Neural progenitor cell (in vitro differentiated cells): ENCODE measurements around the gene MACROD2.

Source experiments
- EZH2 ChIP-seq: fragments of 200-600 bp; sonication (generic); IDR thresholded peaks from 2 replicates; pipeline ENCODE4 v1.6.1; 2017; ENCODE audit warnings: antibody characterized with exemption, mild to moderate bottlenecking, moderate library complexity
- TF ChIP-seq, protein P1 (sequence below): fragments of 200-600 bp; sonication (generic); IDR thresholded peaks from 2 replicates; pipeline ENCODE4 v1.5.1; 2017; ENCODE audit warnings: antibody characterized with exemption, mild to moderate bottlenecking

DNA sequence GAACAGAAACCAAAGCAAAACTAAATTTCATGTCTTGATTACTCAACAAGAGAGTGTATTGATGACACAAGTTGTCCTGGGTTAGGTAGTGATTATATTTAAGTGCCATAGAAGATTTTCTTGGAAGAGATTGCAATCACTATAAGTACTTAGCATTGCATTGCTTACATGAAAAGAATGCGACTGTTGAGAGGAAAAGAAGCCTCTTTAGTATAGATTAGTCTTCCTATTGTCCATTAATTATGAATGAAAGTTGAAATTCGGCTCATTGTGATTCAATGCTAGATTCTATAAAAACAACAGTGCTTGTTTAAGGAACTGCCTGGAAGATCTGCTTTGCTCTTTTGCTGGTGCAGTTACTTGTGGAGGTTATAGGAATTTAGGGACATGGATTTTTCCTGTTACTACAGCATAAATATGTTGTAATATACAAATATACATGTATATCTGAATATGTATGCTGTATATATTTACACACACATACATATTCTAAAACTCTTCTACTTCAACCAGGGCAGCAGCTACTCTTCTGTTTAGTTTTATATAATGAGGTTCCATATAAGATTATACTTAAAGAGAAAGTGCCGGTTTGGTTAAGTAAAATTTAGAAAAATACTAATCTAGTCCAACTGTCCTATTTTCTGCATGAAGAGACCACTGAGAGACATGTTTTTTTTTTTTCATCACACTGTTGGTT lies 1781.6 kb downstream of the MACROD2 start:
- TF ChIP-seq, protein P1, sequence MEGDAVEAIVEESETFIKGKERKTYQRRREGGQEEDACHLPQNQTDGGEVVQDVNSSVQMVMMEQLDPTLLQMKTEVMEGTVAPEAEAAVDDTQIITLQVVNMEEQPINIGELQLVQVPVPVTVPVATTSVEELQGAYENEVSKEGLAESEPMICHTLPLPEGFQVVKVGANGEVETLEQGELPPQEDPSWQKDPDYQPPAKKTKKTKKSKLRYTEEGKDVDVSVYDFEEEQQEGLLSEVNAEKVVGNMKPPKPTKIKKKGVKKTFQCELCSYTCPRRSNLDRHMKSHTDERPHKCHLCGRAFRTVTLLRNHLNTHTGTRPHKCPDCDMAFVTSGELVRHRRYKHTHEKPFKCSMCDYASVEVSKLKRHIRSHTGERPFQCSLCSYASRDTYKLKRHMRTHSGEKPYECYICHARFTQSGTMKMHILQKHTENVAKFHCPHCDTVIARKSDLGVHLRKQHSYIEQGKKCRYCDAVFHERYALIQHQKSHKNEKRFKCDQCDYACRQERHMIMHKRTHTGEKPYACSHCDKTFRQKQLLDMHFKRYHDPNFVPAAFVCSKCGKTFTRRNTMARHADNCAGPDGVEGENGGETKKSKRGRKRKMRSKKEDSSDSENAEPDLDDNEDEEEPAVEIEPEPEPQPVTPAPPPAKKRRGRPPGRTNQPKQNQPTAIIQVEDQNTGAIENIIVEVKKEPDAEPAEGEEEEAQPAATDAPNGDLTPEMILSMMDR: no peak
- no peak for TF ChIP-seq EZH2
